Stomach (tissue), 9 donors: ENCODE measurements around the gene ZNF576. TPM values are rescaled to one million over a fixed set of nuclear protein-coding genes. Genes with fewer than 3 reads are reported as not detected.

ENCODE experiments used
- DNase-seq, 2 donors: peaks; one replicate each; pipeline versions ENCODE4 v3.0.0 to v3.0.0-alpha.2; 2013 to 2019
- H3K27ac ChIP-seq, 5 donors: fragments of 200-600 bp in 4 of 5; sonication (generic) in 4 of 5; one replicate each; pipeline ENCODE4 v1.5.1; 2013 to 2019; ENCODE audit warnings: mild to moderate bottlenecking in 1 of 5, moderate library complexity in 1 of 5
- H3K27me3 ChIP-seq, 3 donors: fragments of 200-600 bp; sonication (generic); one replicate each; pipeline ENCODE4 v1.5.1; 2017 to 2019; ENCODE audit warnings: mixed run types in 1 of 3
- H3K36me3 ChIP-seq, 4 donors: fragments of 200-600 bp; sonication (generic); 1 replicate in 3 of 4; 2 replicates in 1 of 4; pipeline ENCODE4 v1.5.1; 2016 to 2019
- H3K4me1 ChIP-seq, 4 donors: fragments of 200-600 bp; sonication (generic); one replicate each; pipeline ENCODE4 v1.5.1; 2016 to 2019
- H3K4me3 ChIP-seq, 4 donors: fragments of 200-600 bp; sonication (generic) in 3 of 4; one replicate each; pipeline ENCODE4 v1.5.1; 2016 to 2019; ENCODE audit warnings: mild to moderate bottlenecking in 1 of 4
- H3K9me3 ChIP-seq, 4 donors: fragments of 200-600 bp; sonication (generic); one replicate each; pipeline ENCODE4 v1.5.1; 2016 to 2019
- CTCF ChIP-seq, 7 experiments: fragments of 450-650 bp in 4 of 7; fragments of 200-600 bp in 3 of 7; sonication (generic) in 3 of 7; IDR thresholded peaks; one replicate each; pipeline ENCODE4 v1.5.1; 2016 to 2019; ENCODE audit warnings: antibody characterized with exemption in 7 of 7, control low read depth in 2 of 7, mild to moderate bottlenecking in 1 of 7
- EP300 ChIP-seq: sonication (generic); formaldehyde crosslinking; IDR thresholded peaks from one replicate; pipeline ENCODE4 v1.6.1; 2017; ENCODE audit warnings: antibody characterized with exemption
- POLR2A ChIP-seq, 4 donors: fragments of 450-650 bp; IDR thresholded peaks; one replicate each; pipeline ENCODE4 v1.6.1; 2016; ENCODE audit warnings: antibody characterized with exemption in 4 of 4, control low read depth in 2 of 4, mild to moderate bottlenecking in 1 of 4, moderate library complexity in 1 of 4
- POLR2AphosphoS5 ChIP-seq, 3 donors: sonication (generic); formaldehyde crosslinking; IDR thresholded peaks; one replicate each; pipeline ENCODE4 v1.6.1; 2016; ENCODE audit warnings: antibody characterized with exemption in 3 of 3
- WGBS, 5 donors: extraction: QIAGEN DNeasy Blood & Tissue Kit in 3 of 5; methylation state at CpG; one replicate each; pipeline versions ENCODE4 v1.1.5 to v1.1.7; 2013 to 2018; 5-methylcytosine and 5-hydroxymethylcytosine counted together
- intact Hi-C: fragments of 100-400 bp; cut with DNase I; formaldehyde crosslinking; loops from one replicate; pipeline ENCODE4 v1.15.1; 2023; ENCODE audit warnings: low total_unique reads
- polyA plus RNA-seq, 3 donors: library from polyadenylated mRNA; stranded (reverse); fragments of 200-250 nt; gene quantifications; one replicate each; pipeline ENCODE4 v1.2.3, GENCODE V29; 2013
- total RNA-seq, 5 donors: library from RNA; depleted of rRNA; stranded (reverse); fragments of >200 nt; gene quantifications; one replicate each; pipeline versions ENCODE4 v1.1.0 to v1.2.3, GENCODE V29; 2014 to 2016
- donor health status: healthy with polysubstance abuse.
- donor health status: Bipolar disorder and iron deficiency.
- donor health status: healthy.

ZNF576 gene
- total and polyA plus RNA-seq, 8 donors: 4.2 to 21.6 (median 15.6) TPM; not detected in 1

- peaks cover 20 to 56% (median 48%) of the 10 kb centered on the region in 4 donors for H3K36me3 ChIP-seq
- no peak overlapping the region for H3K4me3 ChIP-seq
- H3K9me3 ChIP-seq: no peaks in the 10 kb centered on the region
- WGBS, 5 donors: 93 to 98% (median 96%) methylated on average over 16 to 63 of the region's 63 CpGs
- intact Hi-C loops: no loop called here
- H3K27ac ChIP-seq: no peak overlapping the region
- H3K4me1 ChIP-seq: peaks cover 22 to 49% (median 34%) of the 10 kb centered on the region in 4 donors
- TF ChIP-seq CTCF (IDR thresholded peaks at IDR 0.05) (no peak), POLR2AphosphoS5 (IDR thresholded peaks at IDR 0.05) (no peak), EP300 (no peak), POLR2A (IDR thresholded peaks at IDR 0.05) (no peak)
- H3K27me3 ChIP-seq: no peaks in the 10 kb centered on the region
- no peak for DNase-seq
Observed at GRCh38 chr19:43591904-43592772, 4.3 kb upstream of the ZNF576 start.

GRCh38 chr19:43592800-43593350, 3.5 kb upstream of the ZNF576 start:
- H3K4me1 ChIP-seq: peaks cover 29 to 57% (median 41%) of the 10 kb centered on the region in 4 donors
- H3K9me3 ChIP-seq: no peaks in the 10 kb centered on the region
- no peak for DNase-seq
- intact Hi-C loops: no loop called here
- TF ChIP-seq POLR2AphosphoS5 (IDR thresholded peaks at IDR 0.05) (no peak), CTCF (IDR thresholded peaks at IDR 0.05) (no peak), POLR2A (IDR thresholded peaks at IDR 0.05) (no peak), EP300 (no peak)
- no peak overlapping the region for H3K27ac ChIP-seq
- no peak overlapping the region for H3K4me3 ChIP-seq
- no peaks in the 10 kb centered on the region for H3K27me3 ChIP-seq
- 93 to 96% (median 95%) methylated on average over 35 to 37 of the region's 37 CpGs for WGBS, 5 donors
- peaks cover 20 to 56% (median 48%) of the 10 kb centered on the region in 4 donors for H3K36me3 ChIP-seq

- 83 to 89% (median 86%) methylated on average over 9 to 10 of the region's 10 CpGs for WGBS, 5 donors
- Histone ChIP-seq H3K4me3 (peak overlapping the region; percentile 62 to 74 (median 67)), H3K4me1 (peaks cover 34 to 63% (median 50%) of the 10 kb centered on the region in 4 donors), H3K27ac (peak overlapping the region in 4 of 5 donors; percentile 95 to 96 (median 96)), H3K36me3 (peaks cover 27 to 59% (median 55%) of the 10 kb centered on the region in 4 donors), H3K27me3 (no peaks in the 10 kb centered on the region), H3K9me3 (no peaks in the 10 kb centered on the region)
- intact Hi-C loops: no loop called here
- DNase-seq: no peak
- TF ChIP-seq EP300 (no peak), CTCF (IDR thresholded peaks at IDR 0.05) (no peak), POLR2AphosphoS5 (IDR thresholded peaks at IDR 0.05) (no peak), POLR2A (IDR thresholded peaks at IDR 0.05) (no peak)
Observed at GRCh38 chr19:43594081-43594697, 2.2 kb upstream of the ZNF576 start.
